Measurements from ENCODE around the gene MDH2.
"Not testable (repeated sequence)": the region's sequence is repeated elsewhere in the genome, so short reads cannot be mapped to it uniquely, and the experiment has no call there.

DNA sequence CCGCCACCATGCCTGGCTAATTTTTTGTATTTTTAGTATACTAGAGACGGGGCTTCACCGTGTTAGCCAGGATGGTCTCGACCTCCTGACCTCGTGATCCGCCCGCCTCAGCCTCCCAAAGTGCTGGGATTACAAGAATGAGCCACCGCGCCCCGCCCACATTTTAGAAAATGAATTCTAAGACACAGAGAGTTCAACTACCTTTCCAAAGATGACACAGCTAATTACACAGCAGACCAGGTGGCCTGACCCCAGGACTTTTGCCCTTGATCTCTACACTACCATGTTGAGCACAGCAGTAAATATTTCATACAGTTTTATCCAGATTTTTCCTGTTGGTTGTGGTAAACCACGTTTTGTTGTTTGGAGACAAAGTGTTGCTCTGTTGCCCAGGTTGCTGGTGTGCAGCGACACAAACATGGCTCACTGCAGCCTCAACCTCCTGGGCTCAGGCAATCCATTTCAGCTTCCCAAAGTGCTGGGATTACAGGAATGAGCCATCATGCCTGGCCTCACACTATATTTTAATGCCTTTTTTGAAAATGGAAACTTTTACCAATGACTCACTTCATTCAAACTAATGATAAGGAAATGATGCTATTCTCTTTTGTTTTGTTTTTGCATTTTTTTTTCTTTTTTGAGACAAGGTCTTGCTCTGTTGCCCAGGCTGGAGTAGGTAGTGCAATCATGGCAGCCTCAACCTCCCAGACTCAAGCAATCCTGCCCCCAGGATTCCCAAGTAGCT lies 54.0 kb downstream of the MDH2 start:
- TF ChIP-seq, protein P1, sequence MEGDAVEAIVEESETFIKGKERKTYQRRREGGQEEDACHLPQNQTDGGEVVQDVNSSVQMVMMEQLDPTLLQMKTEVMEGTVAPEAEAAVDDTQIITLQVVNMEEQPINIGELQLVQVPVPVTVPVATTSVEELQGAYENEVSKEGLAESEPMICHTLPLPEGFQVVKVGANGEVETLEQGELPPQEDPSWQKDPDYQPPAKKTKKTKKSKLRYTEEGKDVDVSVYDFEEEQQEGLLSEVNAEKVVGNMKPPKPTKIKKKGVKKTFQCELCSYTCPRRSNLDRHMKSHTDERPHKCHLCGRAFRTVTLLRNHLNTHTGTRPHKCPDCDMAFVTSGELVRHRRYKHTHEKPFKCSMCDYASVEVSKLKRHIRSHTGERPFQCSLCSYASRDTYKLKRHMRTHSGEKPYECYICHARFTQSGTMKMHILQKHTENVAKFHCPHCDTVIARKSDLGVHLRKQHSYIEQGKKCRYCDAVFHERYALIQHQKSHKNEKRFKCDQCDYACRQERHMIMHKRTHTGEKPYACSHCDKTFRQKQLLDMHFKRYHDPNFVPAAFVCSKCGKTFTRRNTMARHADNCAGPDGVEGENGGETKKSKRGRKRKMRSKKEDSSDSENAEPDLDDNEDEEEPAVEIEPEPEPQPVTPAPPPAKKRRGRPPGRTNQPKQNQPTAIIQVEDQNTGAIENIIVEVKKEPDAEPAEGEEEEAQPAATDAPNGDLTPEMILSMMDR (IDR thresholded peaks at IDR 0.05): not testable (repeated sequence)
- not testable (repeated sequence) for TF ChIP-seq POLR2A (IDR thresholded peaks at IDR 0.05)
